Neural progenitor cell (in vitro differentiated cells): ENCODE results near the gene CLRN1. TPM values are rescaled to one million over a fixed set of nuclear protein-coding genes. Genes with fewer than 3 reads are reported as not detected.

ENCODE experiments used
- DNase-seq: peaks from one replicate; pipeline ENCODE4 v3.0.0-alpha.2; 2016; ENCODE audit warnings: low spot score
- H2AFZ ChIP-seq: fragments of 200-600 bp; sonication (generic); replicated peaks from 2 replicates; pipeline ENCODE4 v1.6.1; 2016; ENCODE audit warnings: antibody characterized with exemption
- H3F3A ChIP-seq: fragments of 200-600 bp; sonication (generic); 2 replicates; pipeline ENCODE4 v1.6.1; 2016; ENCODE audit warnings: antibody characterized with exemption, low read depth
- H3K27ac ChIP-seq: fragments of 200-600 bp; sonication (generic); 2 replicates; pipeline ENCODE4 v1.5.1; 2016; ENCODE audit warnings: mild to moderate bottlenecking
- H3K27me3 ChIP-seq: fragments of 200-600 bp; sonication (generic); 2 replicates; pipeline ENCODE4 v1.6.1; 2016; ENCODE audit warnings: mild to moderate bottlenecking, moderate library complexity
- H3K36me3 ChIP-seq: fragments of 200-600 bp; sonication (generic); 2 replicates; pipeline ENCODE4 v1.5.1; 2016
- H3K4me1 ChIP-seq: fragments of 200-600 bp; sonication (generic); 2 replicates; pipeline ENCODE4 v1.6.1; 2016; ENCODE audit warnings: mixed run types
- H3K4me2 ChIP-seq: fragments of 200-600 bp; sonication (generic); 2 replicates; pipeline ENCODE4 v1.6.1; 2016
- H3K4me3 ChIP-seq: fragments of 200-600 bp; sonication (generic); 2 replicates; pipeline ENCODE4 v1.5.1; 2016
- H3K79me2 ChIP-seq: fragments of 200-600 bp; sonication (generic); 2 replicates; pipeline ENCODE4 v1.6.1; 2016; ENCODE audit warnings: low read depth
- H3K9ac ChIP-seq: fragments of 200-600 bp; sonication (generic); 2 replicates; pipeline ENCODE4 v1.6.1; 2016
- H3K9me3 ChIP-seq: fragments of 200-600 bp; sonication (generic); 2 replicates; pipeline ENCODE4 v1.5.1; 2016; ENCODE audit warnings: low read depth
- H4K20me1 ChIP-seq: fragments of 200-600 bp; sonication (generic); 2 replicates; pipeline ENCODE4 v1.6.1; 2016; ENCODE audit warnings: low read depth
- H3K27ac Mint-ChIP-seq: 3 replicates; pipeline ENCODE4 v1.8.0; 2021; ENCODE audit warnings: mixed read lengths
- H3K27me3 Mint-ChIP-seq: 2 replicates; pipeline ENCODE4 v1.8.0; 2022; ENCODE audit warnings: low read depth, mild to moderate bottlenecking, inconsistent platforms, moderate library complexity, mixed read lengths; ENCODE audit not compliant: insufficient read depth
- H3K36me3 Mint-ChIP-seq: 3 replicates; pipeline ENCODE4 v1.8.0; 2021; ENCODE audit warnings: mixed read lengths
- H3K4me1 Mint-ChIP-seq: 3 replicates; pipeline ENCODE4 v1.8.0; 2021; ENCODE audit warnings: mixed read lengths
- H3K4me3 Mint-ChIP-seq: 3 replicates; pipeline ENCODE4 v1.8.0; 2021; ENCODE audit warnings: mild to moderate bottlenecking, moderate library complexity, mixed read lengths
- H3K9me3 Mint-ChIP-seq: 3 replicates; pipeline ENCODE4 v1.8.0; 2020; ENCODE audit warnings: mixed read lengths
- CTCF ChIP-seq: fragments of 200-600 bp; sonication (generic); IDR thresholded peaks from 2 replicates; pipeline ENCODE4 v1.5.1; 2017; ENCODE audit warnings: antibody characterized with exemption, mild to moderate bottlenecking
- EZH2 ChIP-seq: fragments of 200-600 bp; sonication (generic); IDR thresholded peaks from 2 replicates; pipeline ENCODE4 v1.6.1; 2017; ENCODE audit warnings: antibody characterized with exemption, mild to moderate bottlenecking, moderate library complexity
- EZH2phosphoT487 ChIP-seq: fragments of 200-600 bp; sonication (generic); IDR thresholded peaks from 2 replicates; pipeline ENCODE4 v1.6.1; 2017; ENCODE audit warnings: antibody characterized with exemption
- total RNA-seq: library from RNA; depleted of rRNA; stranded (reverse); fragments of >200 nt; gene quantifications from 2 replicates; pipeline ENCODE4 v1.2.3, GENCODE V29; 2015; ENCODE audit warnings: low replicate concordance

Gene CLRN1
- total RNA-seq, 1 donor from 2014 or later: not detected

- no peak overlapping the region for H3K27ac ChIP-seq
- no peak for TF ChIP-seq CTCF
- no peak for TF ChIP-seq EZH2phosphoT487
- no peak for TF ChIP-seq EZH2
- H3K79me2 ChIP-seq: no peaks in the 10 kb centered on the region
- no peaks in the 10 kb centered on the region for H3K4me1 ChIP-seq
- H3K9ac ChIP-seq: no peak overlapping the region
- no peak overlapping the region for H3K4me3 Mint-ChIP-seq
- no peaks in the 10 kb centered on the region for H3K9me3 ChIP-seq
- H2AFZ ChIP-seq: no peak overlapping the region
- no peaks in the 10 kb centered on the region for H4K20me1 ChIP-seq
- no peak overlapping the region for H3K4me3 ChIP-seq
- H3K4me2 ChIP-seq: no peak overlapping the region
- H3K36me3 ChIP-seq: no peaks in the 10 kb centered on the region
- H3F3A ChIP-seq: no peaks in the 10 kb centered on the region
- H3K27me3 Mint-ChIP-seq: no peaks in the 10 kb centered on the region
- H3K27me3 ChIP-seq: no peaks in the 10 kb centered on the region
- H3K27ac Mint-ChIP-seq: no peak overlapping the region
- H3K4me1 Mint-ChIP-seq: no peaks in the 10 kb centered on the region
- no peak for DNase-seq
- H3K9me3 Mint-ChIP-seq: no peaks in the 10 kb centered on the region
- H3K36me3 Mint-ChIP-seq: no peaks in the 10 kb centered on the region
Measured at GRCh38 chr3:150931745-150932144, 40.8 kb downstream of the CLRN1 start.

GRCh38 chr3:150930839-150931238 is 41.7 kb downstream of the CLRN1 start:
- H2AFZ ChIP-seq: peak overlapping the region; percentile 57
- no peaks in the 10 kb centered on the region for H3K36me3 ChIP-seq
- TF ChIP-seq EZH2phosphoT487 (no peak), EZH2 (no peak), CTCF (no peak)
- H3K79me2 ChIP-seq: no peaks in the 10 kb centered on the region
- H3K27ac Mint-ChIP-seq: no peak overlapping the region
- H3K4me3 ChIP-seq: no peak overlapping the region
- H3K4me1 Mint-ChIP-seq: peaks cover 2% of the 10 kb centered on the region
- H3F3A ChIP-seq: no peaks in the 10 kb centered on the region
- no peaks in the 10 kb centered on the region for H3K9me3 ChIP-seq
- H3K4me2 ChIP-seq: no peak overlapping the region
- H3K4me3 Mint-ChIP-seq: no peak overlapping the region
- DNase-seq: no peak
- no peaks in the 10 kb centered on the region for H3K9me3 Mint-ChIP-seq
- H3K27me3 ChIP-seq: no peaks in the 10 kb centered on the region
- no peak overlapping the region for H3K9ac ChIP-seq
- no peaks in the 10 kb centered on the region for H4K20me1 ChIP-seq
- H3K36me3 Mint-ChIP-seq: no peaks in the 10 kb centered on the region
- no peaks in the 10 kb centered on the region for H3K4me1 ChIP-seq
- no peaks in the 10 kb centered on the region for H3K27me3 Mint-ChIP-seq
- no peak overlapping the region for H3K27ac ChIP-seq

- no peak for DNase-seq
- Mint-ChIP-seq H3K4me1 (peaks cover 6% of the 10 kb centered on the region), H3K27me3 (no peaks in the 10 kb centered on the region), H3K27ac (no peak overlapping the region), H3K36me3 (no peaks in the 10 kb centered on the region), H3K9me3 (no peaks in the 10 kb centered on the region), H3K4me3 (no peak overlapping the region)
- no peaks in the 10 kb centered on the region for H3F3A ChIP-seq
- no peak for TF ChIP-seq EZH2
- TF ChIP-seq CTCF: no peak
- TF ChIP-seq EZH2phosphoT487: no peak
- no peaks in the 10 kb centered on the region for H3K36me3 ChIP-seq
- no peak overlapping the region for H3K27ac ChIP-seq
- no peaks in the 10 kb centered on the region for H3K4me1 ChIP-seq
- no peak overlapping the region for H3K4me3 ChIP-seq
- H3K27me3 ChIP-seq: no peaks in the 10 kb centered on the region
- H3K9me3 ChIP-seq: no peaks in the 10 kb centered on the region
- H2AFZ ChIP-seq: no peak overlapping the region
- no peaks in the 10 kb centered on the region for H3K79me2 ChIP-seq
- no peak overlapping the region for H3K4me2 ChIP-seq
- no peaks in the 10 kb centered on the region for H4K20me1 ChIP-seq
- no peak overlapping the region for H3K9ac ChIP-seq
Measured at GRCh38 chr3:150928234-150928633, 44.3 kb downstream of the CLRN1 start.

- Mint-ChIP-seq H3K27ac (no peak overlapping the region), H3K4me1 (peaks cover 6% of the 10 kb centered on the region), H3K4me3 (no peak overlapping the region), H3K36me3 (no peaks in the 10 kb centered on the region), H3K9me3 (no peaks in the 10 kb centered on the region), H3K27me3 (no peaks in the 10 kb centered on the region)
- H3K9ac ChIP-seq: no peak overlapping the region
- H2AFZ ChIP-seq: no peak overlapping the region
- TF ChIP-seq EZH2phosphoT487 (no peak), CTCF (no peak), EZH2 (no peak)
- H3K27ac ChIP-seq: no peak overlapping the region
- H3F3A ChIP-seq: no peaks in the 10 kb centered on the region
- no peaks in the 10 kb centered on the region for H4K20me1 ChIP-seq
- H3K79me2 ChIP-seq: no peaks in the 10 kb centered on the region
- no peak for DNase-seq
- H3K4me2 ChIP-seq: no peak overlapping the region
- H3K9me3 ChIP-seq: no peaks in the 10 kb centered on the region
- no peaks in the 10 kb centered on the region for H3K27me3 ChIP-seq
- no peak overlapping the region for H3K4me3 ChIP-seq
- H3K36me3 ChIP-seq: no peaks in the 10 kb centered on the region
- no peaks in the 10 kb centered on the region for H3K4me1 ChIP-seq
Measured at GRCh38 chr3:150926328-150926727, 46.2 kb downstream of the CLRN1 start.
